Astrocyte (in vitro differentiated cells and primary cell): ENCODE results near the gene FLT1. TPM values are rescaled to one million over a fixed set of nuclear protein-coding genes. Genes with fewer than 3 reads are reported as not detected.

Source experiments
- DNase-seq: peaks from one replicate; pipeline ENCODE4 v3.0.0-alpha.2; 2010; ENCODE audit warnings: low read depth
- FAIRE-seq: peaks from 2 replicates; lab custom pipeline; 2011; peaks lifted over from hg19 to GRCh38; lab: Jason Lieb, UNC
- H2AFZ ChIP-seq: 2 replicates; pipeline ENCODE4 v1.6.0; 2012; ENCODE audit warnings: low read depth, low read length, inconsistent platforms
- H3K27ac ChIP-seq: 2 replicates; pipeline ENCODE4 v1.5.1; 2011; ENCODE audit warnings: low read depth, low read length, inconsistent platforms
- H3K27me3 ChIP-seq: 2 replicates; pipeline ENCODE4 v1.6.0; 2011; ENCODE audit warnings: low read length, inconsistent platforms; ENCODE audit not compliant: insufficient read depth
- H3K36me3 ChIP-seq: 2 replicates; pipeline ENCODE4 v1.5.1; 2011; ENCODE audit warnings: low read length, inconsistent platforms; ENCODE audit not compliant: insufficient read depth
- H3K4me1 ChIP-seq: 2 replicates; pipeline ENCODE4 v1.5.1; 2011; ENCODE audit warnings: low read length, inconsistent platforms; ENCODE audit not compliant: insufficient read depth
- H3K4me2 ChIP-seq: 2 replicates; pipeline ENCODE4 v1.6.0; 2012; ENCODE audit warnings: low read length, inconsistent platforms
- H3K4me3 ChIP-seq: 2 replicates; pipeline ENCODE4 v1.5.1; 2011; ENCODE audit warnings: low read depth, mild to moderate bottlenecking, low read length, inconsistent platforms; ENCODE audit not compliant: insufficient read depth
- H3K79me2 ChIP-seq: 2 replicates; pipeline ENCODE4 v1.6.0; 2012; ENCODE audit warnings: mild to moderate bottlenecking, low read length, inconsistent platforms; ENCODE audit not compliant: insufficient read depth
- H3K9ac ChIP-seq: 2 replicates; pipeline ENCODE4 v1.6.0; 2012; ENCODE audit warnings: mild to moderate bottlenecking, low read length, inconsistent platforms
- H3K9me3 ChIP-seq: 2 replicates; pipeline ENCODE4 v1.5.1; 2012; ENCODE audit warnings: low read depth, mild to moderate bottlenecking, low read length, inconsistent platforms; ENCODE audit not compliant: insufficient read depth
- H4K20me1 ChIP-seq: 2 replicates; pipeline ENCODE4 v1.6.0; 2012; ENCODE audit warnings: low read length, inconsistent platforms; ENCODE audit not compliant: insufficient read depth
- H3K27ac Mint-ChIP-seq: one replicate; pipeline ENCODE4 v1.8.0; 2021; ENCODE audit warnings: mild to moderate bottlenecking, mixed read lengths; ENCODE audit not compliant: unreplicated experiment
- H3K27me3 Mint-ChIP-seq: one replicate; pipeline ENCODE4 v1.8.0; 2021; ENCODE audit warnings: low read depth, mixed read lengths; ENCODE audit not compliant: unreplicated experiment
- H3K36me3 Mint-ChIP-seq: one replicate; pipeline ENCODE4 v1.8.0; 2021; ENCODE audit warnings: low read depth, mixed read lengths; ENCODE audit not compliant: unreplicated experiment
- H3K4me1 Mint-ChIP-seq: one replicate; pipeline ENCODE4 v1.8.0; 2021; ENCODE audit warnings: low read depth, mixed read lengths; ENCODE audit not compliant: unreplicated experiment
- H3K4me3 Mint-ChIP-seq: one replicate; pipeline ENCODE4 v1.8.0; 2021; ENCODE audit warnings: mild to moderate bottlenecking, moderate library complexity, mixed read lengths; ENCODE audit not compliant: unreplicated experiment
- H3K9me3 Mint-ChIP-seq: one replicate; pipeline ENCODE4 v1.8.0; 2021; ENCODE audit warnings: mild to moderate bottlenecking, mixed read lengths; ENCODE audit not compliant: unreplicated experiment
- CTCF ChIP-seq: IDR thresholded peaks from 2 replicates; pipeline ENCODE4 v1.5.1; 2011; ENCODE audit warnings: low read depth, mild to moderate bottlenecking, inconsistent platforms, low read length, moderate library complexity; ENCODE audit not compliant: insufficient read depth
- EZH2 ChIP-seq: IDR thresholded peaks from 2 replicates; pipeline ENCODE4 v1.6.1; 2012; ENCODE audit warnings: mild to moderate bottlenecking, low read length, inconsistent platforms; ENCODE audit not compliant: insufficient read depth
- total RNA-seq: library from RNA; stranded (reverse); gene quantifications from 2 replicates; pipeline ENCODE4 v1.2.1, GENCODE V29; 2021

Gene FLT1
- total RNA-seq, 1 donor from 2014 or later = 7.3 TPM

DNA sequence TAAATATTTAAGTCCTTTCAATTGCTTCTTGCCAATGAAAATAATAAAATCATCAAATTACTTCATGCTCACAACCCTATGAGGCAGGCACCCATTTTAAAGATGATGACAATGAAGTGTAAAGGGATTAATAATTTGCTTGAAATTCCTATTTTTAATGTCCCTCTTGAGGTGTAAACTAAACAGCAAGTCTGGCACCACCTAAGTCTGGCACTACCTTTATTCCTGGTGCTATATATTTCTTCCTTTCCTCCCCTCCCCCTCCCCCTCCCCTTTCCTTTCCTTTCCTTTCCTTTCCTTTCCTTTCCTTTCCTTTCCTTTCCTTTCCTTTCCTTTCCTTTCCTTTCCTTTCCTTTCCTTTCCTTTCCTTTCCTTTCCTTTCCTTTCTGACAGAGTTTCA lies 42.2 kb downstream of the FLT1 start:
- no peaks in the 10 kb centered on the region for H4K20me1 ChIP-seq
- H3K9ac ChIP-seq = no peak overlapping the region
- no peak overlapping the region for H3K4me3 ChIP-seq
- H3K27me3 ChIP-seq = no peaks in the 10 kb centered on the region
- Mint-ChIP-seq H3K4me3 (no peak overlapping the region), H3K4me1 (peaks cover 2% of the 10 kb centered on the region), H3K36me3 (peaks cover 2% of the 10 kb centered on the region), H3K27me3 (no peaks in the 10 kb centered on the region), H3K27ac (no peak overlapping the region), H3K9me3 (no peaks in the 10 kb centered on the region)
- no peak overlapping the region for H2AFZ ChIP-seq
- no peaks in the 10 kb centered on the region for H3K36me3 ChIP-seq
- no peaks in the 10 kb centered on the region for H3K9me3 ChIP-seq
- DNase-seq (no peak), FAIRE-seq (no peak)
- TF ChIP-seq CTCF (no peak), EZH2 (no peak)
- H3K4me1 ChIP-seq = no peaks in the 10 kb centered on the region
- no peaks in the 10 kb centered on the region for H3K79me2 ChIP-seq
- no peak overlapping the region for H3K27ac ChIP-seq
- no peak overlapping the region for H3K4me2 ChIP-seq

- Histone ChIP-seq H3K4me1 (no peaks in the 10 kb centered on the region), H3K9ac (no peak overlapping the region), H3K36me3 (no peaks in the 10 kb centered on the region), H3K27me3 (no peaks in the 10 kb centered on the region), H2AFZ (no peak overlapping the region), H3K79me2 (no peaks in the 10 kb centered on the region), H3K9me3 (no peaks in the 10 kb centered on the region), H3K4me2 (no peak overlapping the region), H3K4me3 (no peak overlapping the region), H4K20me1 (no peaks in the 10 kb centered on the region), H3K27ac (no peak overlapping the region)
- H3K9me3 Mint-ChIP-seq = no peaks in the 10 kb centered on the region
- TF ChIP-seq CTCF (no peak), EZH2 (no peak)
- DNase-seq = no peak
- H3K4me1 Mint-ChIP-seq = peaks cover 2% of the 10 kb centered on the region
- FAIRE-seq = no peak
- peaks cover 2% of the 10 kb centered on the region for H3K36me3 Mint-ChIP-seq
- H3K27me3 Mint-ChIP-seq = no peaks in the 10 kb centered on the region
- no peak overlapping the region for H3K4me3 Mint-ChIP-seq
- H3K27ac Mint-ChIP-seq = no peak overlapping the region
Observed at GRCh38 chr13:28451482-28452217, 43.3 kb downstream of the FLT1 start.
